NCI-H510A treated with DMSO at 0.1 percent for 48 hours (cell line): ENCODE results near the gene MTX3.

ENCODE experiments used
- DNase-seq: peaks from one replicate; lab custom pipeline; 2025; lab: John Stamatoyannopoulos, UW

The MTX3 gene

DNA sequence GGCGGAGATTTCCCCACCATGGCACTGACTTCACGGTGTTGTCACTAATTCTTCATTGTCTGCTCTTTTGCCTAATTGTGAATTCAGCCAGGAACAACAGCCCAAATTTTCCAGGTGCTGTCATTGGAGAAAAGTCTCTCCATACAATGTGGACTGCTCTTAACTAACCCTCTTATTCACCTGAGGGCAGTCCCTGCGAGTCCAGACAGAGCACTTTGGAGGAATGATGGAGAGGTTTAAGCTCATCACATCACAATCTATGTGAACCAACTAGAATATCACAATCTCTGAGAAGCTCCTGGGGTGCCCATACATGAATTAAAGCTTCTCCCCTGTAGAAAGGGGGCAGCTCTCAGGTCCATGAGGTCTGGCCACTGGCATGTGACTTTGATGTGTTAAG lies 56.4 kb downstream of the MTX3 start:
- DNase-seq = no peak

DNA sequence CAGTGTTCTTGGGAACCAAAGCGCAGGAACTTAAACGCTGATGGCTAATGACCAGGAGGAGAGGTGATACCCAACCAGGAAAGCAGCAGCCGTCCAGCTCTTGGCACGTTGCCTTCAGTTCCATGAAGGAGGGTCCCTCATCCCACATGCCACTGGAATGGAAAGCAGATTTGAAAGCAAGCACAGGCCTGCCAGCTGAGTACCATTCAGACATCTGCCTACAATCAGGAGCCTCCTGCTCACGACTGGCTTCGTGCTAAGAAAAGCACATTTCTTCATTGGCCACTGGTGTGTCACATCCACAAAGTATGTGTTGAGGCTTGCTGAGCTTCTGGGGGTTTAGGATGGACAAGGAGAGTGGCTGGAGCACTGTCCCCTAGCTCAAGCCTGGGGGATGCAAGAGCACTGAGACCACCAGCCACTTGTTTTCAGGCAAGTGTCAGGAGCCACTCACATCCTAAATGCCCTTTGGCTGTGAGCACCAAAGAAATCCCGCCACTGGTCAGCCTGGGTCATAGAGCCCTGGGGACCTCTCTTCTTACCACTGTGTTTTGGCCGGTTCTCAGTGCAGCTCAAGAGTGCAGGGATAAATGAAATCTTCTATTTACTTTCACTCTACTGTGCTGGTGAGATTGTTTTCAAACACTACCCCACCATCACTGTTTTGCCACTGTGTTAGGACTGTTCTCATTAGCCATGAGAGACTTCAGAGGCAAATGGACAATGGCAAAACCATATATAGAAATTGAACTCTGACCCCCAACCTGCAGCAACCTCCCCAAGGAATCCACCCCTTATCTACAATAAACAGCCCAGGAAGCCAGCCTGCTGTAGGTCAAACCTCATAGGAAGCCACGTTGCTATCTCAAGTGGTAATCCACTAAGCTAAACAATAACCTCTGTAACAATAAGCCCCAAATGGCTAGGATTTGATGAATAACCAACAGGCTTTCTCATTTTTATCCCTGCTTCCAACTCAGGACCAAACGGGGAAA lies 58.3 kb downstream of the MTX3 start:
- DNase-seq = no peak

DNA sequence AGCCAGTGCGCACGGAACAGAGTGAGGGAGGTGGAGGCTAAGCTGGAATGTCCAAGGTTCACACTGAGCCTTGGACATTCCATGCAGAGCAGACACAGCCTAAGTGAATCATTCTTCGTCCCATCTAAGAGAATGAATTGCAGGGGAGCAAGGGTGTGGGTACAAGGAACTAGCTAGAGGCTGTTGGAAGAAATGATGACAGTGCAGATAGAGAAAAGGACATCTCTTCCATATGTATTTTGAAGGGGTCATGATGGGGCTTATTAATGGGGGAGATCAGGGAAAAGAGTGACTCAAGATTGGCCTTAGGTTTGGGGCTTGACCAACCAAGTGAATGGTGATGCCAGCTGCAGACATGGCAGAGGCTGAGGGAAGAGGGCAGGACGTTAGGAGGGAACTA lies 59.2 kb downstream of the MTX3 start:
- DNase-seq = no peak

DNA sequence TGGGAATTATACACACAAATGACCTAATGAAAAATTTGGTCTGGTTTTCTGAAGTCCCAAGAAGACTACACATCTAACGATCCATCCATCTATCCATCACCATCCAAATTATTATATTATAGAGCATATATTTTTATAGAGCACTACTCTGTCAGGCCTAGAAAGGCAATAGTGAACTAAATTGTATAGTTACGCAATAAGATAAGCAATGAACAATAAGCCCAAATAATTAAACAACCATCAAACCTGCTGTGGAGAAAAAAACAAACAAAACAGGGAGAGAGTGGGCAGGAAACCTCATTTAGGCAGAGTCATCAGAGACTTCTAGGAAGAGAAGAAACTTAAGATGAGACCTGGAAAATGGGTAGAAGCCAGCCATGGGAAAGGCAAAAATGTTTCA lies 59.7 kb downstream of the MTX3 start:
- DNase-seq = no peak

DNA sequence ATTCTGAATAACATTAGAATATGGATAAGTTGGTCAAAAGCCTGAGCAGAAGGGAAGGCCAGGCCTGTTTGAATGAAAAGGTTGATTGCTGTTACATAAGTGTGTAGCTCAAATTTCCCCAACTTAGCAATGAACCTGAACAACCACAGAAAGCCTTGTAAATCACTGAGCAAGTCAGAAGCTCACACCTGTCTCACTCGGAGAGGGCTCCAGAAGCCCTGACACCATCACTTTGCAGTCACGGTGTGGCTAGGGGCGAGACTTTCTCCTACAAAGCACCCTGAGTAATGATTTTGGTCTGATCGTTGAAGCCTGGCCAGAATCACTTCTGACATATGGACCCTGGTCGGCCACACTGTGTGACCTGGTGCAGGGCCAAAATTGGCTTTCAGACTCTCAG lies 62.0 kb downstream of the MTX3 start:
- peak; percentile 44 for DNase-seq
